Bronchial epithelial cell (primary cell): ENCODE data around the gene NTSR1. TPM values are rescaled to one million over a fixed set of nuclear protein-coding genes. Genes with fewer than 3 reads are reported as not detected.

ENCODE experiments used
- DNase-seq: peaks from one replicate; pipeline ENCODE4 v3.0.0-alpha.2; 2010; ENCODE audit warnings: low read depth
- FAIRE-seq: peaks from 2 replicates; lab custom pipeline; 2011; peaks lifted over from hg19 to GRCh38; lab: Jason Lieb, UNC
- H3K27me3 ChIP-seq: 2 replicates; pipeline ENCODE4 v1.5.1; 2011; ENCODE audit warnings: low read length; ENCODE audit not compliant: control insufficient read depth, insufficient read depth
- H3K36me3 ChIP-seq: 2 replicates; pipeline ENCODE4 v1.5.1; 2011; ENCODE audit warnings: low read length; ENCODE audit not compliant: control insufficient read depth, insufficient read depth
- H3K4me3 ChIP-seq: 2 replicates; pipeline ENCODE4 v1.5.1; 2011; ENCODE audit warnings: mild to moderate bottlenecking, low read depth, low read length, control low read depth
- total RNA-seq: library from RNA; depleted of rRNA; stranded (reverse); fragments of >200 nt; gene quantifications from 2 replicates; pipeline ENCODE4 v1.2.1, GENCODE V29; 2014
- TF ChIP-seq, protein P1 (sequence below): IDR thresholded peaks from 2 replicates; pipeline ENCODE4 v1.5.1; 2011; ENCODE audit warnings: mild to moderate bottlenecking, moderate library complexity, low read length, control low read depth, inconsistent platforms; ENCODE audit not compliant: insufficient read depth, severe bottlenecking

The NTSR1 gene
- total RNA-seq, 1 donor from 2014 or later = not detected

DNA sequence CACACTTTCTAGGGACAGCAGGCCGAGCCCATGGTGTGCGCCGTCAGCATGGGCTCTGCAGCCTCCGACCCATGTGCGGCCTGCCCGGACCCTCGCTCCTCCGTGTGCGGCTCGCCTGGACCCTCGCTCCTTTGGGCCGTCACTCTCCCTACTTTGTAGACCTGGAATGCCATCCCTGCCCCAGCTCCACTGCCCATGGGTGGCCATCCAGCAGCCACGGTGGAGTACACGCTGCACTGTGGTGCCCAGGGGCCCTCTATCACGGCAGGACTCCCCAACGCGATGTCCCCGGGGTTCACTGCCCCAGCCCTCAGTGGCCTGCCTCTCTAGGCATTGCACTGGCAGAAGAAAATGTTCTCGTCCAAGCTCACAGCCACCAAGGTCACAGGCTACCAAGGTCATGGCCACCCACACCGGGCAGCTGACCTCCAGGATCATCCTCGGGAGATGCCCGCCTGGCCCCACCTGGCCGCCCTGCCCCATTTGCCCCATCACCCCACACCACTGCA lies 63.5 kb downstream of the NTSR1 start:
- Histone ChIP-seq H3K4me3 (no peak overlapping the region), H3K27me3 (peaks cover 6% of the 10 kb centered on the region), H3K36me3 (no peaks in the 10 kb centered on the region)
- FAIRE-seq = no peak
- no peak for DNase-seq
- TF ChIP-seq, protein P1, sequence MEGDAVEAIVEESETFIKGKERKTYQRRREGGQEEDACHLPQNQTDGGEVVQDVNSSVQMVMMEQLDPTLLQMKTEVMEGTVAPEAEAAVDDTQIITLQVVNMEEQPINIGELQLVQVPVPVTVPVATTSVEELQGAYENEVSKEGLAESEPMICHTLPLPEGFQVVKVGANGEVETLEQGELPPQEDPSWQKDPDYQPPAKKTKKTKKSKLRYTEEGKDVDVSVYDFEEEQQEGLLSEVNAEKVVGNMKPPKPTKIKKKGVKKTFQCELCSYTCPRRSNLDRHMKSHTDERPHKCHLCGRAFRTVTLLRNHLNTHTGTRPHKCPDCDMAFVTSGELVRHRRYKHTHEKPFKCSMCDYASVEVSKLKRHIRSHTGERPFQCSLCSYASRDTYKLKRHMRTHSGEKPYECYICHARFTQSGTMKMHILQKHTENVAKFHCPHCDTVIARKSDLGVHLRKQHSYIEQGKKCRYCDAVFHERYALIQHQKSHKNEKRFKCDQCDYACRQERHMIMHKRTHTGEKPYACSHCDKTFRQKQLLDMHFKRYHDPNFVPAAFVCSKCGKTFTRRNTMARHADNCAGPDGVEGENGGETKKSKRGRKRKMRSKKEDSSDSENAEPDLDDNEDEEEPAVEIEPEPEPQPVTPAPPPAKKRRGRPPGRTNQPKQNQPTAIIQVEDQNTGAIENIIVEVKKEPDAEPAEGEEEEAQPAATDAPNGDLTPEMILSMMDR = no peak

DNA sequence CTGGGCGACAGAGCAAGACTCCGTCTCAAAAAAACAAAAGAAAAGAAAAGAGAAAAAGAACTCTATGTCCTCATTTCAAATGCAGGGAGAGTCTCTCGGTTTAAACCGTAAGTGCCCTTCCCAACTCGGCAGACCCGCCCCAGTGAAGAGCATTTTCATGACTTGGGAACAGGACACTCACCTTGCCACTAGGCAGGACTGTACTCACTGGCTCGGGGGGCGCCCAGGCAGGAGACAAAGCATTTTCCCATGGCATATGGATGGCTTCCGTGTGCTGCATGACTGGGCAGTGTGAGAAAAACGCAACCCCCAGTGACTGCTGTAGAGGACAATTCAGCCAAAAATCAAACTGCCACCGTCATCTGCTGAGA lies 64.0 kb downstream of the NTSR1 start:
- FAIRE-seq = no peak
- Histone ChIP-seq H3K27me3 (peaks cover 6% of the 10 kb centered on the region), H3K4me3 (no peak overlapping the region), H3K36me3 (no peaks in the 10 kb centered on the region)
- no peak for DNase-seq
- TF ChIP-seq, protein P1 = no peak

DNA sequence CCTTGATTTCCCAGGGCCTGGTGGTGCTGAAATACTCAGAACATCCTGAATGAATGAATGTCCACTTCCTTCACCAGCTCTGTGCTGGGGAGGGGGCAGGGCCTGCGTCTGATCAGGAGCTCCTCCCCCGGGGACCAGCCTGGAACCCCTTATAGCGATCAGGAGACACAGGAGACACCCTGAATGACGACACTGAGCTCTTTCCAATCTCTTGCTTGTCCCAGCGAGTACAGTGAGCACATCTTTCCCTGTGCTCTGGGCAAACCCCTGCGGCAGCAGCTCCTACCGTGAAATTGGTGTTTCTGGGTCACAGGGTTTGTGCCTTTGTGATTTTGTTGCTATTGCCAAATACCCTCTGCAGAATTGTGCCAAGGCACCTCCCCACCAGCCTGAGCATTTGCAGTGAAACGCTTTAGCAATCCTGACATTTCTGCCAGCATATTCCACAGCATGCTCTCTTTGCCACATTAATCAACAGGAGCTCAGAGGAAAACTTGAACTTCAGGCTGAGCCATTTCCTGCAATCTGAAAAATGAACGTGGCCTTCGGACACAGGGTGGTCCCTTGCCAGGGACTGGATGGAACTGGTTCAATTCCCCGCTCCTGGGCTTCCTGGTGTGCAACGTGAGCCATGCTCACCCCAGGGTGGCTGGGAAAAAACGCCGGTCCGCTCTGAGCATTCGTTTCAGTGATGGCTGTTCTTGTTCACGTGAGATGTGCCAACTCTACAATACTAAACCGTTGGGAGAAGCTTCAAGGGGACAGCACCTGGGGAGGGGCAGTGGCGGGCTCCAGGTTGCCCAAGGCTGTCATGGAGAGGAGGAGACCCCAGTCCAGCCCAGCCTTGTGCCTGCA lies 64.6 kb downstream of the NTSR1 start:
- peaks cover 1% of the 10 kb centered on the region for H3K27me3 ChIP-seq
- no peak overlapping the region for H3K4me3 ChIP-seq
- no peaks in the 10 kb centered on the region for H3K36me3 ChIP-seq
- TF ChIP-seq, protein P1 = no peak
- FAIRE-seq (peak; percentile 82), DNase-seq (peak; percentile 43)

DNA sequence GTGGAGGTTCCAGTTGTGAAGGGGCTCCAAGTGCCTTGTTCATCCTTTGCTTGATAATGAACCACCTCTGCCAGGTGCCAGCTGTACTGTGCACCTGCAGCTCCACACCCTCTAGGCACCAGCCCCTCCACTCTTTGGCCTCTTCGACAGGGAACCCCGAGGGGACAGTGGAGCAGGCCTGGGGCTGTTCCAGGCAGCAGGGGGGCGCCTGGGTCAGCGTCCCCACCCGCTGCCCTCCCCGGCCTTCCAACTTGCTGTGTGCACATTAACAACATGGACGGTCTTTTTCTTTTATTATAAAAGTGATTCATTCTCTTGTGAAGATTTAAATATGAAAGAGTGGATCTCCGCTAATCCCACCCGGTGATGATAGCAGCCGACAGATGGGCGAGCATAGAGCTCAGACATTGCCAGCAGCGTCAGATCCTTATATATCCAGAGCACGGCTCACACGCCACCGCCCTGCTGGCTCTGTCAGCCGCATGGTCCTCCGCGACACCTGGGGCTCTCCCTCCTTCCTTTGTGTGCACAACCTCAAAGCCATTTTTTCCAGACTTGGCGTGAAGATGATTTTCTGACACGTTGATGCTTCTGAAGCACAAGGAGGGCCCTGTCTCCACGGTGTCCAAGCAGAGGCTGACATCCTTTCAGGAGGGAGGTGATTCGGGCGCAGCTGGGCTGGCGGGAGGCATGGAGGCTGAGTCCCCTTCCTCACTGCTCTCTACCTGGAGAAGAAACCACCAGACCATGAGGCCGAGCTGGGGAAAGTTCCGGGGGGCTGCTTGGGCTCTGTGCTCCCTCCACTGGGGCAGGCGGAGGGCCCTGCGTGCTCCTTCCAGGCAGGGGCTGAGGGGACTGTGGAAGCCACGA lies 65.4 kb downstream of the NTSR1 start:
- TF ChIP-seq, protein P1 = no peak
- Histone ChIP-seq H3K4me3 (no peak overlapping the region), H3K36me3 (no peaks in the 10 kb centered on the region), H3K27me3 (no peaks in the 10 kb centered on the region)
- DNase-seq (no peak), FAIRE-seq (no peak)

GRCh38 chr20:62774762-62775161 lies 66.1 kb downstream of the NTSR1 start:
- Histone ChIP-seq H3K36me3 (no peaks in the 10 kb centered on the region), H3K4me3 (no peak overlapping the region), H3K27me3 (no peaks in the 10 kb centered on the region)
- DNase-seq (no peak), FAIRE-seq (no peak)
- TF ChIP-seq, protein P1 = no peak
